Activated gamma-delta T cell treated with Interleukin-2 at 50 U/mL for 16 hours (primary cell): ENCODE data around the gene PTPRE.

Experiments used
- DNase-seq: peaks from one replicate; pipeline ENCODE4 v3.0.0-alpha.2; 2020

The PTPRE gene

DNA sequence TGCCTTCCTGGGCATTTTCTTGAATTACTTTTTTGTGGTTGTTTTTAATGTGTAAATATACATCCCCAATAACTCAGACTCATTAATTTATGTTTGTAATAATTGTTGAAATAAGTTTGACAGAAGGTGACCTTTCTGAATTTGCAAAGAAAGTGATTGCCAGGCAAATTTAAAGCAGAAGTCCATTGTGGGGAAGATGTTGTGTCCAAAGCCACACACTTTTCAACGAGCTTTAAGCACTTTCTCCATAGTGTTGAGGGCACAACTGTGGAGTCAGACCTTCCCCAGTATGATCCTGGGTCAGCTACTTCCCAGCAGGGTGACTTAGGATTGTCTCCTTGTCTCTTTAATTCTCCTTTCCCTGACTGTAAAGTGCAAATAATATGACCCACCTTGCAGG lies 52.5 kb downstream of the PTPRE start:
- no peak for DNase-seq

DNA sequence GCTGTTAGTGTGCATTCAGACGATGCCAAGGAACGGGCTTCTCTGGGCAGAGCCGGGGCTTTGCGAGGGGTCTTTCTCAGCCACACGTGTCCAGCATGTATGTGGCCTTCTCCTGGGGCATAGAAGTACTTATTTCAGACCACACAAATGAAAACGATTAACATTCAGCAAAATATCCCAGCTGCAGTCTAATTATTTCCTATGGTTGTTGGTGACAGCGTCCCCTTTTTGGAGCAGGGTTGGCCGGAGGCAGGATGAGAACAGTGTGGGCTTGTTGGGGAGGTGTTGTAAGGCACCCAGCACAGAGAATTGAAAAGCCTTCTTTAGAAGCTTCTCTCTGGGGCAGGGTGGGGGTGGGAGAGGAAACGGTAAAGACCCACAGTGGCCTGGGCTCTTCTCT lies 54.2 kb downstream of the PTPRE start:
- DNase-seq = no peak

DNA sequence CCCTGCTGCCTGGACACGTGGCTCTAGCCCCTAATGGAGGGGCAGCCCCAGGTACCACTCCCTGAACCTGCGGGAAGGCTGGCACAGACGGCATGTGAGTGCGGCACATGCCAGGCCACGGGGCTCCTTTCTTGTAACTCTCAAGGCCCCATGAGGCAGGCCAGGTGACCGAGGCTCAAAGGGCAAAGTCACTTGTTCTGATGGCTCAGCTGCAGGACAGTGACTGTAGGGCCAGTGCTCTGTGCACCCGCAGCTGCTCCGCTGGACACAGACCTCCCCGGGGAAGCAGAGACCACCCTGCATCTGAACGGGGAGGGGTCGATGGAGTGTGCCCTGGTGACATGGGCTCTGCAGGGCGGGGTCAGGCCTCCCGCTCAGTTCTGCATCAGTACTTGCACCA lies 55.3 kb downstream of the PTPRE start:
- DNase-seq = no peak

DNA sequence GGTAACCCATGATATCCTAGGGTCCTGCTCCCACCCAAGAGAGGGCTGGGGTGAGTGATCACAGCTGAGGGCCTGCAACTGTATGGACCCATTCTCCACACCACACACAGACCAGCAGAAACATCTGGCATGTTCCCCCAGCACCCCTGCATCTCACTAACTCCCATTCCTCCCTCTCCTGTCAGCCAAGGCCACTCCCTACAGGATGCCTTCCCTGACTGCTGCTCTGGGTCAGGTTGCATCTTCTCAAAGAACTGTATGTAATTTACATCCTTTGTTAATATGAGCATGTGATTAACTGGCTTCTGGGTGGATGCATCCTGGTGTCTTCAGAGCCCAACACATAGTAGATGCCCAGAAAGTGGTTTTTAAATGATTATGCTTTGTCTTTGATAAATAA lies 56.2 kb downstream of the PTPRE start:
- no peak for DNase-seq

DNA sequence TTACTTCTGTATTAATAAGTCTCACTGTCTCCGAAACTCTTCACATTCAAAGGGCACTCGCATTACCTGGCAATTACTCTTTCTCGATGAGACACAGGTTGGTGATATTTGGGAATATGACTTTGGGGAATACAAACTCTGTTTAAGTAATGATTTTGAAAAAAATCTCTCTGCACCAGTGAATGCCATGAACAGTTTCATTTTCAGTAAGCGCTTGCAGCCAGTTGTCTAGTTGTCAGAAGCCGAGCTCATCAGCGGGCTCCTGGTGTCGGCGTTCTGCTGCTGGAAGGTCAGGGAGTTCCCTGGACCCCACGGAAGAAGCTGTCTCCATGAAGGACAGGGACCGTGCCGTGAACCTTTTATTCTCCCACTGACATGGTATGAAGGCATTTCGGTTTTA lies 57.7 kb downstream of the PTPRE start:
- DNase-seq = no peak

DNA sequence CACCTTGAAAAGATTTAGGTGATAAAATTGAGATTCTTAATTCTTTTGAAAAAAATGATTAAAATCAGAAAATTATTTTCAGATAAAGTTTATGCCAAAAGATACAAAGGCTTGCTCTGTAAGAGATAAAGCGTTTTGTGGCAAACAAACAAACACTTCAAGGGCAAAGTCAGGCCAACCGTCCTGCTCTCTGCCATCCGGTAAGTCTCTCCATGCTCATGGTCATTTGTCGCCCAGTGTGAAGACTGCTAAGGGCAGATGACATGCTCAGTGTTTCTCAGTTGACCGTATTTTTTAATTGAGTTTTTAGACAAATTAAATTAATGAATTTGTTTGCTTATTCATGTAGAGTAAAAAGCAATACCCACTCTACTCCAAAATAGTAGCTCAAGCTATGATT lies 60.0 kb downstream of the PTPRE start:
- no peak for DNase-seq

GRCh38 chr10:127968027-127968441 lies 61.1 kb downstream of the PTPRE start:
- DNase-seq = no peak

DNA sequence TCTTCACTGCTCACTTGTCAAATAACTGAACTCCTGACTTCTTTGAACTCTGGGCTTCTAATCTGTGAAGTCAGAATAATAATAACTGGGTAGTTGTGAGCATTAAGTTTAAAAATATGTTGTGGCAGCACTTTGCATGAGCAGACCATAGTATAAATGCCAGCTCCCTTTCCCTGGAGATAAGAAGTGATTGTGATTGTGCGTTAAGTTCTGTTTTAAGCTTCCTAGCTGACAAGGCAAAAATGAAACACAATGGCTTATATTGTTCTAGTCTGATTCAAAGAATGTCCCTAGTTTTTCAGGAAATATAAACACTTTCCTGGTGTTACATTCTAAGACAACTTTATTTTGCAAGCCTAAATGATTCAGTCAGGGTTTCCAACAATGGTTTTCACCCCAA lies 61.8 kb downstream of the PTPRE start:
- DNase-seq = no peak

GRCh38 chr10:127971101-127971946 lies 64.4 kb downstream of the PTPRE start:
- no peak for DNase-seq

GRCh38 chr10:127971963-127972615 lies 65.2 kb downstream of the PTPRE start:
- DNase-seq = no peak

DNA sequence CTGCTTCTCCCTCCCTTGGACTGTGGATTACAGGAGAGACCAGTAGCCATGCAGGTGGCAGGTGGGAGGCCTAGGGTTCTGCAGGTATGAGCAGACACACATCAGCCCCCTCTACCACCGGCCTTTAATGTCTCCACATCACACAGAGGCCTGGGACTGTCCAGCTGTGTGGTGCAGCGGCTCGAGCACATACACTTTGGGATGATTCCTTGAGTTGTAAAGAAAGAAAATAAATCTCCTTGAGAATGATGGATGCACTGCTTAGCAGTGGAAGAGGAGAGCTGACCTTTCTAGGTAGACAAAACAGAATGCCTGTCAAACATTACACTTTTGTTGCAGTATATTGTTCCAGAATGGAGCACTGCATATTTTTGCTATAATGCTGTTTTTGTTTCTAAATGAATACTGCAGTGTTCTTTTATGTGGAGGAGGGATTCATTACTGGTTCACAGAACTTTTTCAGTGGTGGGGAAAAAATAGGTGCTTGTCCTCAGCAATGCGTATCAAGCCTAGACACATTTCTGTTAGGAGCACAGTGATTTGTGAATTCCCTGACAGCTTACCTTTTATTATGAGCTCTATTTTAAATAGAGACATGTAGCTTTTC lies 66.0 kb downstream of the PTPRE start:
- DNase-seq = no peak

DNA sequence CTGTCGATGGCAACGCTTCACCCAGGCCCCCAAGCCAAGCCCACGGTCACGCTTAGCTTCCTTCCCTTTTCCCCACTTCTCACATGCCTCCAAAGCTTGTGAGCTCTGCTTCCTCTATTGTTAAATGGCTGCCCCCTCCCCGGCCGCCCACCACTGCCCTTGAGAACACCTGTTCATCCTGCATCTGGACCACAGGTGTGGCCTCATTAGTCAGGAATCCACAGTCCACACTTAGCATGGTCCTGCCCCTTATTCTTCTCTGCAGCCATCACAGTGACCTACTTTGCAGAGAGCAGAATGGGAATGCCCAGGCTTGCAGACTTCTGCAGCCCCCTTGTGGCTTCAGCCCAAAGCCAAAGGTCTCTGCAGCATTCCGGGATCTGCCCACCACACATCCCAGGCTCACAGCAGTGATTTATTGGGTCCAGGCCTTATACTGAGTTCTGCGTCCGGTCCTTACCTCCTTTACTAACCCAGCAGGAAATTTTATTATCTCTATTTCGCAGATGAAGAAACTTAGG lies 66.9 kb downstream of the PTPRE start:
- DNase-seq = no peak

GRCh38 chr10:127974911-127975310 lies 68.0 kb downstream of the PTPRE start:
- DNase-seq = no peak

DNA sequence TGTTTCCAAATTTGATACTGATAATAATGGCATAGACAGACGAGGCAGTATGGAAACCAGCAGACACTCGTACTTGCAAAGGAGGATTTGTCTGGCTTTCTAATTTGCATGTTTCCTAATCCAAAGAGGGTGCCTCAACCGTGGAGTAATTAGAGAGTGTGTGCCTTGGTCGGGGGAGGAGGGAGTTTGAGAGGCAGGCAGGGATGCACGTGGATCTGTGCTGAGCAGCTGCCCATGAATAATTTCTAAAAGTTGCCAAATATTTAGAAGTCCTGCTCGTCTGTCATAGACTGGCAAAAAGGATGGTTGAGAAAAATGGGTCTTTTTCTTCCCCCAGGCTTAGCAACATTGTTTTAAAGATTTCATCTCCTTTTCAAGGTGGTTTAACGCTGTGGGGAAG lies 69.4 kb downstream of the PTPRE start:
- no peak for DNase-seq

DNA sequence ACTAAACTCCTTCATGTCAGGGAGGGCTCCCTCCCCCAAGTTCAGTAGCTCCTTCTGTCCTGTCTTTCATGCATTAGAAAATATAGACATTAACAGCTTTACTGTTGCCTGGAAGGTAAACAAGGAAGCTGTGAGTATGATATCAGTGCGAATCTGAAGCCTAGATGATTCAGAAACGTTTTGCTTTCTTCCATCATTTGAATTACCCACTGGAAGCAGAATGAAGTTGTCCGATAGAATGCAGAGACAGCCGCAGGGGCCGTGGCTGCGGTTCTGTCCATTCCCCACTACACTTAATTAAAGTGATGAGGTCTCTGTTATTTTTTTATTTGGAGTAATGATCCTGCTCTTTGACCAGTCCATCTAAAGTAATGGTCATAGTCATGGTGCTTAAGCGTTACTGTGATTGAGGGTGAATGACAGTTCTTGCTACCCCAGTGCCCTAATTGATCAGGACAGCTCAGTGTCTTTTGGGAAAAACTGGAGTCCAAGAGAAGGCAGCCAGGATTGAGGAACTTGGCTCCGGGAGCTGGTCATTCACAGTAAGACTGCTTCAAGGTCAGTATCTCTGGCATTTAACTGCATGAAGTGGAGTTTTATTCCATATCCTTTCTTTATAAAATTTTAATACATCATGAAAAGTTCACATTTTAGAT lies 69.9 kb downstream of the PTPRE start:
- DNase-seq = no peak

GRCh38 chr10:127977357-127978009 lies 70.6 kb downstream of the PTPRE start:
- no peak for DNase-seq

DNA sequence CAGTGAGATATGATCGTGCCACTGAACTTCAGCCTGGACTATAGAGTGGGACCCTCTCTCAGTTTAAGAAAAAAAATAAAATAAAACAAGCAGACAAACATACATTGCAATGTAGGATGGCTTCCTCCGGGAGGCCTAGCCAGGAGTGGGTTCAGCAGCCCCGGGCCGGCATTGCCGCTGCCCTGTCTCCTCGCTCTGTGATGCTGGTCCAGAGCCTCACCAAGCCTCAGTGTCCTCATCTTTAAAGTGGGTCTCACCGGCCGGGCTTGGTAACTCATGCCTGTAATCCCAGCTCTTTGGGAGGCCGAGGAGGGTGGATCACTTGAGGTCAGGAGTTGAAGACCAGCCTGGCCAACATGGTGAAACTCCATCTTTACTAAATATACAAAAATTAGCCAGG lies 71.6 kb downstream of the PTPRE start:
- no peak for DNase-seq

DNA sequence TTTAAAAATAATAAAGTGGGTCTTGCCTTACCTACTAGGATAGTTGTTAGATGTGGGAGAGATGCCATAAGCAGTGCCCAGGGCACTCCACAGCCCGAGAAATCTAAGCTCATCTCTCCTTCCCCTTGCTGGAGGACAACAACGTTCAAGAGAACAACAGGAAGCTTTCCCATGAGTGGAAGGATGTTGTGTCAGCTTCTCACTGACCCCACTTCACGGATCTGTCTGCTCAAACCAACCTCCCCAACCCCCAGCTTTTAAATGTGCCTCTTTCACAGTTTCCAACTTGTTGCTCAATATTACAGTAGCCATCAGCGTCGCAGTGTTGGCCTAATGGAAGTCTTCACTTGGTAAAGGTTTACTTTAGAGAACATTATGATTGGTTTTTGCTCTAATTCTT lies 72.1 kb downstream of the PTPRE start:
- no peak for DNase-seq

- no peak for DNase-seq
These were observed 72.7 kb downstream of the PTPRE start for GRCh38 chr10:127979566-127979965.

DNA sequence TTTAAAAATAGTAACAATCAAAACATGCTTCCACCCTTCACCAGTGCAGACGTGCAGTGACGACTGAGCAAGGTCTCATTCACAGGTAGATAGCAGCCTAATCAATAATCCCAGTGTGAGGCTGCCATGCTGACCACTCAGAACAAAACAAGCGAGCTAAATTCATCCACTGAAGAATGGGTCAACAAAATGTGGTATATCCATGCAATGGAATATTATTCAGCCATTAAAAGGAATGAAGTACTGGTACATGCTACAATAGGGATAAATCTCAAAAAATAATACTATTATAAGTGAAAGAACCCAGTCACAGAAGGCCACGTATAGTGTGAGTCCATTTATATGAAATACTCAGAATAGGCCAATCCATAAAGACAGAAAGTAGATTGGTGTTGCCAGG lies 74.0 kb downstream of the PTPRE start:
- DNase-seq = no peak

- DNase-seq = no peak
These were observed 75.7 kb downstream of the PTPRE start for GRCh38 chr10:127982601-127983000.

DNA sequence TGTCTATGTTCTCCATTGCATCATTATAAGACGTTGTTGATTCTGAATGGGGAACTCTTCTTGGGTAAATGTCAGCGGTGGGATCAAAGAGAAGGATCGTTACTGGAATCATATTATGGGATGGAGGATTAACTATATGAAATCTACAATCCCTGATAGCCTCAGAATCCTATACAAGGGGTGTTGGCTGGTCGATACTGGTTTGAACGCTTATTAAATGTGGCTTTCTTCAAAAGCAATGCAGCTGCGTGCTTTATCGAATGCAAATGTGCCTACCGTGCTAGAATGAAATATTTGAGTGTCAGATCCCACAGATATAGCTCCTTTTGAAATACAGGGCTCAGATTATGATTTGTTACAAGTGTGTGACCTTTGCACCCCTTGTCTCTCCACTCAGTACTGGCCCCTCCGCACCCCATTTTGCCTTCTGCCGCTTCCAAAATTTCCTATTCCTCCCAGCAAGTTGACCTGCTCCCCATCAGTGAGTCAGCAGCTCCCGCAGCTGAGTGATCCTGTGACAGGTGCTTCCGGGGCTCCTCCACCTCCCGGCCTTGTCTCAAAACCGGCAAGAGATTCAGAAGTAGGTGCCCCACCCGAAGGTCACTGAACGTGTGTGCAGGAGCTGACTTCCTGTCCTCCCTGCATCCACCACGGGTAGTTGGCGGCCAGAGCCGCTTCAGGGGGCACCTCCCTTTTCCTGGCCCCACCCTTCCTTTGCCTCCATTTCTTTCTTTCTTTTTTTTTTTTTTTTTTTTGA lies 76.6 kb downstream of the PTPRE start:
- no peak for DNase-seq
